ENCODE data around the gene FETUB.

GRCh38 chr3:186594591-186595113 is 45.5 kb upstream of the FETUB start:
- TF ChIP-seq CTCF (IDR thresholded peaks at IDR 0.05; ENCODE audit: extremely low read depth in 1 of 2, insufficient read depth in 1 of 2, low read depth in 1 of 2, low read length in 2 of 2) (no peak), POLR2AphosphoS5 (IDR thresholded peaks at IDR 0.05; ENCODE audit: insufficient read depth, low read depth, low read length) (no peak), POLR2A (IDR thresholded peaks at IDR 0.05; ENCODE audit: low read depth, low read length) (no peak), EZH2 (IDR thresholded peaks at IDR 0.05; ENCODE audit: borderline replicate concordance, low read depth, low read length, severe bottlenecking) (no peak), GATA2 (IDR thresholded peaks at IDR 0.05; ENCODE audit: insufficient read depth, insufficient read length, low read depth, low read length) (no peak)
- TF ChIP-seq, protein P1, sequence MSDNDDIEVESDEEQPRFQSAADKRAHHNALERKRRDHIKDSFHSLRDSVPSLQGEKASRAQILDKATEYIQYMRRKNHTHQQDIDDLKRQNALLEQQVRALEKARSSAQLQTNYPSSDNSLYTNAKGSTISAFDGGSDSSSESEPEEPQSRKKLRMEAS (IDR thresholded peaks at IDR 0.05; ENCODE audit: insufficient read depth, insufficient read length) = no peak

All from endothelial cell of umbilical vein (primary cell).